Activated CD8-positive, alpha-beta memory T cell treated with anti-CD3 and anti-CD28 coated beads for 4 hours (primary cell): Measurements from ENCODE around the gene FOXP1.

Experiments
- DNase-seq, 2 donors: peaks; one replicate each; pipeline ENCODE4 v3.0.0-alpha.2; 2020; ENCODE audit warnings: low read depth in 2 of 2

Gene FOXP1

GRCh38 chr3:71428841-71429596 is 154.5 kb downstream of the FOXP1 start:
- no peak for DNase-seq

- DNase-seq, result no peak
These were observed 157.9 kb downstream of the FOXP1 start for GRCh38 chr3:71425491-71426071.

- DNase-seq, result no peak
These were observed 160.2 kb downstream of the FOXP1 start for GRCh38 chr3:71423151-71423906.

GRCh38 chr3:71421820-71422566 is 161.5 kb downstream of the FOXP1 start:
- DNase-seq, result peak in 1 of 2 donors; percentile 20

GRCh38 chr3:71421475-71421819 is 162.1 kb downstream of the FOXP1 start:
- no peak for DNase-seq

GRCh38 chr3:71419369-71419768 is 164.2 kb downstream of the FOXP1 start:
- DNase-seq, result no peak

- no peak for DNase-seq
These were observed 165.7 kb downstream of the FOXP1 start for GRCh38 chr3:71417791-71418190.

GRCh38 chr3:71416876-71417275 is 166.7 kb downstream of the FOXP1 start:
- no peak for DNase-seq

GRCh38 chr3:71415681-71416122 is 167.8 kb downstream of the FOXP1 start:
- no peak for DNase-seq

- DNase-seq, result no peak
These were observed 169.2 kb downstream of the FOXP1 start for GRCh38 chr3:71414189-71414927.

GRCh38 chr3:71413572-71413971 is 170.0 kb downstream of the FOXP1 start:
- no peak for DNase-seq

- no peak for DNase-seq
These were observed 174.2 kb downstream of the FOXP1 start for GRCh38 chr3:71409352-71409751.

GRCh38 chr3:71408903-71409302 is 174.6 kb downstream of the FOXP1 start:
- DNase-seq, result no peak

- no peak for DNase-seq
These were observed 175.7 kb downstream of the FOXP1 start for GRCh38 chr3:71407823-71408222.

GRCh38 chr3:71406972-71407810 is 176.3 kb downstream of the FOXP1 start:
- DNase-seq, result no peak

- DNase-seq, result no peak
These were observed 180.6 kb downstream of the FOXP1 start for GRCh38 chr3:71402911-71403310.

- no peak for DNase-seq
These were observed 181.2 kb downstream of the FOXP1 start for GRCh38 chr3:71402280-71402679.

- no peak for DNase-seq
These were observed 181.8 kb downstream of the FOXP1 start for GRCh38 chr3:71401695-71402231.

GRCh38 chr3:71400986-71401451 is 182.5 kb downstream of the FOXP1 start:
- no peak for DNase-seq

GRCh38 chr3:71399478-71399877 is 184.1 kb downstream of the FOXP1 start:
- DNase-seq, result no peak
